GM23248 (cell line): ENCODE measurements around the gene INSRR. TPM values are rescaled to one million over a fixed set of nuclear protein-coding genes. Genes with fewer than 3 reads are reported as not detected.

ENCODE experiments used
- DNase-seq: peaks from one replicate; pipeline ENCODE4 v3.0.0-alpha.2; 2015
- H2AFZ ChIP-seq: fragments of 200-600 bp; sonication (generic); 2 replicates; pipeline ENCODE4 v1.6.1; 2016; ENCODE audit warnings: antibody characterized with exemption
- H3F3A ChIP-seq: fragments of 200-600 bp; sonication (generic); 2 replicates; pipeline ENCODE4 v1.6.1; 2016; ENCODE audit warnings: mild to moderate bottlenecking, antibody characterized with exemption, mixed run types; ENCODE audit not compliant: insufficient read depth
- H3K27ac ChIP-seq: fragments of 200-600 bp; sonication (generic); 2 replicates; pipeline ENCODE4 v1.5.1; 2016; ENCODE audit warnings: mild to moderate bottlenecking
- H3K27me3 ChIP-seq: fragments of 200-600 bp; sonication (generic); replicated peaks from 2 replicates; pipeline ENCODE4 v1.6.1; 2016; ENCODE audit warnings: mild to moderate bottlenecking; ENCODE audit not compliant: insufficient read depth
- H3K36me3 ChIP-seq: fragments of 200-600 bp; sonication (generic); 2 replicates; pipeline ENCODE4 v1.6.1; 2016; ENCODE audit warnings: low read depth, mild to moderate bottlenecking
- H3K4me1 ChIP-seq: fragments of 200-600 bp; sonication (generic); 2 replicates; pipeline ENCODE4 v1.6.1; 2016; ENCODE audit warnings: mild to moderate bottlenecking; ENCODE audit not compliant: insufficient read depth
- H3K4me2 ChIP-seq: fragments of 200-600 bp; sonication (generic); one replicate; pipeline ENCODE4 v1.6.1; 2016; ENCODE audit warnings: mild to moderate bottlenecking; ENCODE audit not compliant: unreplicated experiment
- H3K4me3 ChIP-seq: fragments of 200-600 bp; sonication (generic); 2 replicates; pipeline ENCODE4 v1.5.1; 2016; ENCODE audit warnings: mild to moderate bottlenecking
- H3K79me2 ChIP-seq: fragments of 200-600 bp; sonication (generic); 2 replicates; pipeline ENCODE4 v1.6.1; 2016; ENCODE audit warnings: mild to moderate bottlenecking; ENCODE audit not compliant: insufficient read depth
- H3K9ac ChIP-seq: fragments of 200-600 bp; sonication (generic); 2 replicates; pipeline ENCODE4 v1.6.1; 2016; ENCODE audit warnings: mild to moderate bottlenecking
- H3K9me2 ChIP-seq: fragments of 200-600 bp; sonication (generic); 2 replicates; pipeline ENCODE4 v1.6.1; 2016; ENCODE audit warnings: mixed run types, mild to moderate bottlenecking, moderate library complexity; ENCODE audit not compliant: insufficient read depth
- H3K9me3 ChIP-seq: fragments of 200-600 bp; sonication (generic); one replicate; pipeline ENCODE4 v1.6.1; 2017; ENCODE audit warnings: low read depth
- H4K20me1 ChIP-seq: fragments of 200-600 bp; sonication (generic); 2 replicates; pipeline ENCODE4 v1.6.0; 2016; ENCODE audit not compliant: insufficient read depth
- EZH2 ChIP-seq: fragments of 200-600 bp; sonication (generic); IDR thresholded peaks from 2 replicates; pipeline ENCODE4 v1.6.1; 2018; ENCODE audit warnings: antibody characterized with exemption, mild to moderate bottlenecking; ENCODE audit not compliant: insufficient read depth, poor library complexity, severe bottlenecking
- EZH2phosphoT487 ChIP-seq: fragments of 200-600 bp; sonication (generic); IDR thresholded peaks from 2 replicates; pipeline ENCODE4 v1.6.1; 2018; ENCODE audit warnings: antibody characterized with exemption, moderate library complexity, mild to moderate bottlenecking, low read depth; ENCODE audit not compliant: insufficient read depth
- WGBS, 2 experiments: methylation state at CpG; one replicate each; pipeline ENCODE4 v1.1.6; 2015 to 2017; ENCODE audit warnings: low lambda C conversion rate in 2 of 2, low coverage in 1 of 2; ENCODE audit errors: missing lambda C conversion rate in 2 of 2; 5-methylcytosine and 5-hydroxymethylcytosine counted together
- in situ Hi-C: fragments of 300-500 bp; cut with MboI; formaldehyde crosslinking; loops from 2 replicates; pipeline ENCODE4 v1.15.0; 2020
- polyA plus RNA-seq: library from polyadenylated mRNA; unstranded; fragments of >200 nt; fragmentation: Nextera tagmentation; extraction: Ambion mirVana; gene quantifications from 2 replicates; pipeline ENCODE4 v1.2.1, GENCODE V29; 2016
- total RNA-seq: library from RNA; depleted of rRNA; stranded (reverse); fragments of >200 nt; shearing (Covaris generic); gene quantifications from 2 replicates; pipeline ENCODE4 v1.2.3, GENCODE V29; 2014

Gene INSRR
- total and polyA plus RNA-seq, 2 experiments from 2014 or later = 0.09 TPM; not detected in 1

- in situ Hi-C loops = loop anchor here (5.0 kb wide), 1 partner anchor 151 kb away; no protein-coding TSS in a partner anchor
- H3K9ac ChIP-seq = no peak overlapping the region
- no peak overlapping the region for H2AFZ ChIP-seq
- peaks cover 18% of the 10 kb centered on the region for H3K4me1 ChIP-seq
- H3F3A ChIP-seq = peaks cover 20% of the 10 kb centered on the region
- no peak overlapping the region for H3K27ac ChIP-seq
- no peaks in the 10 kb centered on the region for H3K36me3 ChIP-seq
- no peak overlapping the region for H3K4me2 ChIP-seq
- no peaks in the 10 kb centered on the region for H3K9me2 ChIP-seq
- no peak overlapping the region for H3K4me3 ChIP-seq
- H3K9me3 ChIP-seq = no peaks in the 10 kb centered on the region
- no peaks in the 10 kb centered on the region; the same call in 1 of the 2 replicates for H3K27me3 ChIP-seq
- 71 to 74% methylated on average over 6 to 13 of the region's 13 CpGs for WGBS, 2 experiments
- no peaks in the 10 kb centered on the region for H3K79me2 ChIP-seq
- no peak for DNase-seq
- H4K20me1 ChIP-seq = no peaks in the 10 kb centered on the region
- no peak for TF ChIP-seq EZH2
- no peak for TF ChIP-seq EZH2phosphoT487
These were observed 9.4 kb upstream of the INSRR start for GRCh38 chr1:156868341-156868740.

GRCh38 chr1:156866249-156866909, 7.5 kb upstream of the INSRR start:
- no peaks in the 10 kb centered on the region for H3K9me3 ChIP-seq
- no peak overlapping the region for H3K27ac ChIP-seq
- H2AFZ ChIP-seq = no peak overlapping the region
- H3K4me2 ChIP-seq = no peak overlapping the region
- TF ChIP-seq EZH2phosphoT487 (no peak), EZH2 (no peak)
- DNase-seq = no peak
- H4K20me1 ChIP-seq = no peaks in the 10 kb centered on the region
- WGBS, 2 experiments = 57 to 69% methylated on average over 9 to 12 of the region's 12 CpGs
- no peak overlapping the region for H3K4me3 ChIP-seq
- H3K4me1 ChIP-seq = peaks cover 17% of the 10 kb centered on the region
- H3K9ac ChIP-seq = no peak overlapping the region
- H3F3A ChIP-seq = peaks cover 19% of the 10 kb centered on the region
- H3K9me2 ChIP-seq = no peaks in the 10 kb centered on the region
- H3K36me3 ChIP-seq = no peaks in the 10 kb centered on the region
- H3K27me3 ChIP-seq = peaks cover 8% of the 10 kb centered on the region
- in situ Hi-C loops = loop anchor here (5.0 kb wide), 1 partner anchor 149 kb away; no protein-coding TSS in a partner anchor
- H3K79me2 ChIP-seq = no peaks in the 10 kb centered on the region

- H3K27ac ChIP-seq = no peak overlapping the region
- in situ Hi-C loops = loop anchor here (5.0 kb wide), 1 partner anchor 149 kb away; no protein-coding TSS in a partner anchor
These were observed 6.9 kb upstream of the INSRR start for GRCh38 chr1:156865865-156866248.

GRCh38 chr1:156865258-156865657, 6.3 kb upstream of the INSRR start:
- in situ Hi-C loops = loop anchor here (5.0 kb wide), 1 partner anchor 148 kb away; no protein-coding TSS in a partner anchor
- H3K9me3 ChIP-seq = no peaks in the 10 kb centered on the region
- no peak overlapping the region for H3K4me3 ChIP-seq
- no peak for TF ChIP-seq EZH2
- no peak for TF ChIP-seq EZH2phosphoT487
- no peak overlapping the region for H2AFZ ChIP-seq
- H3K79me2 ChIP-seq = no peaks in the 10 kb centered on the region
- no peak for DNase-seq
- peaks cover 8% of the 10 kb centered on the region for H3K4me1 ChIP-seq
- peaks cover 13% of the 10 kb centered on the region for H3K27me3 ChIP-seq
- H3K4me2 ChIP-seq = no peak overlapping the region
- no peak overlapping the region for H3K27ac ChIP-seq
- H3F3A ChIP-seq = peaks cover 8% of the 10 kb centered on the region; the same call in 1 of the 2 replicates
- no peak overlapping the region for H3K9ac ChIP-seq
- 84 to 85% methylated on average over 9 of the region's 9 CpGs for WGBS, 2 experiments
- H3K36me3 ChIP-seq = no peaks in the 10 kb centered on the region
- H4K20me1 ChIP-seq = no peaks in the 10 kb centered on the region
- H3K9me2 ChIP-seq = no peaks in the 10 kb centered on the region

More at GRCh38 chr1:156865865-156866248, 6.9 kb upstream of the INSRR start:
- no peak overlapping the region for H2AFZ ChIP-seq
- H3F3A ChIP-seq = peaks cover 14% of the 10 kb centered on the region
- no peak overlapping the region for H3K4me2 ChIP-seq
- peaks cover 12% of the 10 kb centered on the region for H3K4me1 ChIP-seq
- H3K79me2 ChIP-seq = no peaks in the 10 kb centered on the region
- no peaks in the 10 kb centered on the region for H4K20me1 ChIP-seq
- WGBS, 2 experiments = 68 to 70% methylated on average over 4 of the region's 4 CpGs
- no peaks in the 10 kb centered on the region for H3K36me3 ChIP-seq
- TF ChIP-seq EZH2phosphoT487 = no peak
- no peak for TF ChIP-seq EZH2
- no peaks in the 10 kb centered on the region for H3K9me2 ChIP-seq
- H3K27me3 ChIP-seq = peaks cover 13% of the 10 kb centered on the region
- H3K4me3 ChIP-seq = no peak overlapping the region
- H3K9me3 ChIP-seq = no peaks in the 10 kb centered on the region
- H3K9ac ChIP-seq = no peak overlapping the region
- no peak for DNase-seq
